ENCODE measurements around the gene TSR1. TPM values are rescaled to one million over a fixed set of nuclear protein-coding genes. Genes with fewer than 3 reads are reported as not detected.
"Not testable (repeated sequence)": the region's sequence is repeated elsewhere in the genome, so short reads cannot be mapped to it uniquely, and the experiment has no call there.

TSR1 gene
- total RNA-seq, 1 donor from 2014 or later = 49.1 TPM

- Histone ChIP-seq H3K27me3 (ENCODE audit: control insufficient read depth, insufficient read depth, low read length) (no peaks in the 10 kb centered on the region), H3K36me3 (ENCODE audit: control insufficient read depth, insufficient read depth, low read length) (peaks cover 5% of the 10 kb centered on the region), H3K4me3 (ENCODE audit: low read depth, low read length) (no peak overlapping the region)
- TF ChIP-seq CTCF (IDR thresholded peaks at IDR 0.05; ENCODE audit: insufficient read depth, low read length, poor library complexity, severe bottlenecking) = no peak
- no peak for DNase-seq (ENCODE audit: low read depth)
These were observed 12.5 kb downstream of the TSR1 start for GRCh38 chr17:2323629-2324314.

GRCh38 chr17:2321399-2321798 lies 14.9 kb downstream of the TSR1 start:
- no peaks in the 10 kb centered on the region for H3K27me3 ChIP-seq (ENCODE audit: control insufficient read depth, insufficient read depth, low read length)
- no peak for DNase-seq (ENCODE audit: low read depth)
- no peak overlapping the region for H3K4me3 ChIP-seq (ENCODE audit: low read depth, low read length)
- TF ChIP-seq CTCF (IDR thresholded peaks at IDR 0.05; ENCODE audit: insufficient read depth, low read length, poor library complexity, severe bottlenecking) = no peak
- H3K36me3 ChIP-seq (ENCODE audit: control insufficient read depth, insufficient read depth, low read length) = peaks cover 3% of the 10 kb centered on the region

GRCh38 chr17:2319051-2319450 lies 17.2 kb downstream of the TSR1 start:
- Histone ChIP-seq H3K27me3 (ENCODE audit: control insufficient read depth, insufficient read depth, low read length) (no peaks in the 10 kb centered on the region), H3K36me3 (ENCODE audit: control insufficient read depth, insufficient read depth, low read length) (no peaks in the 10 kb centered on the region), H3K4me3 (ENCODE audit: low read depth, low read length) (no peak overlapping the region)
- no peak for TF ChIP-seq CTCF (IDR thresholded peaks at IDR 0.05; ENCODE audit: insufficient read depth, low read length, poor library complexity, severe bottlenecking)
- DNase-seq (ENCODE audit: low read depth) = no peak

GRCh38 chr17:2317796-2318195 lies 18.5 kb downstream of the TSR1 start:
- Histone ChIP-seq H3K27me3 (ENCODE audit: control insufficient read depth, insufficient read depth, low read length) (no peaks in the 10 kb centered on the region), H3K36me3 (ENCODE audit: control insufficient read depth, insufficient read depth, low read length) (no peaks in the 10 kb centered on the region), H3K4me3 (ENCODE audit: low read depth, low read length) (no peak overlapping the region)
- DNase-seq (ENCODE audit: low read depth) = no peak
- TF ChIP-seq CTCF (IDR thresholded peaks at IDR 0.05; ENCODE audit: insufficient read depth, low read length, poor library complexity, severe bottlenecking) = no peak

DNA sequence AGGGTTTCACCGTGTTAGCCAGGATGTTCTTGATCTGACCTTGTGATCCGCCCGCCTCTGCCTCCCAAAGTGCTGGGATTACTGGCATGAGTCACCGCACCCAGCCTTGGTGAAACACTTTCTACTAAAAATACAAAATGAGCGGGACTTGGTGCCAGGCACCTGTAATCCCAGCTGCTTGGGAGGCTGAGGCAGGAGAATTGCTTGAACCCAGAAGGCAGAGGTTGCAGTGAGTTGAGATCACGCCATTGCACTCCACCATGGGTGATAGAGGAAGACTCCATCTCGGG lies 19.4 kb downstream of the TSR1 start:
- not testable (repeated sequence) for H3K27me3 ChIP-seq (ENCODE audit: control insufficient read depth, insufficient read depth, low read length); H3K4me3 ChIP-seq (ENCODE audit: low read depth, low read length); H3K36me3 ChIP-seq (ENCODE audit: control insufficient read depth, insufficient read depth, low read length); DNase-seq (ENCODE audit: low read depth)

GRCh38 chr17:2312736-2313135 lies 23.5 kb downstream of the TSR1 start:
- TF ChIP-seq CTCF (IDR thresholded peaks at IDR 0.05; ENCODE audit: insufficient read depth, low read length, poor library complexity, severe bottlenecking) = no peak
- no peaks in the 10 kb centered on the region for H3K36me3 ChIP-seq (ENCODE audit: control insufficient read depth, insufficient read depth, low read length)
- H3K27me3 ChIP-seq (ENCODE audit: control insufficient read depth, insufficient read depth, low read length) = no peaks in the 10 kb centered on the region
- DNase-seq (ENCODE audit: low read depth) = no peak
- H3K4me3 ChIP-seq (ENCODE audit: low read depth, low read length) = no peak overlapping the region
